MM.1S (cell line): ENCODE results near the gene NUDT12.

Experiments used
- CTCF ChIP-seq: fragments of 300-600 bp; sonication (generic); IDR thresholded peaks from 2 replicates; pipeline ENCODE4 v1.5.1; 2016; ENCODE audit warnings: antibody characterized with exemption, low read length, mixed read lengths
- EZH2 ChIP-seq: fragments of 300-600 bp; sonication (generic); optimal IDR thresholded peaks from 2 replicates; pipeline ENCODE3; 2017; ENCODE audit warnings: low read depth, mild to moderate bottlenecking, antibody characterized with exemption, low read length, mixed read lengths
- EZH2phosphoT487 ChIP-seq: fragments of 300-600 bp; sonication (generic); IDR thresholded peaks from 2 replicates; pipeline ENCODE4 v1.6.1; 2018; ENCODE audit warnings: antibody characterized with exemption, low read length

- TF ChIP-seq CTCF (no peak), EZH2 (no peak), EZH2phosphoT487 (no peak)
These were observed 48.9 kb downstream of the NUDT12 start for GRCh38 chr5:103513701-103514100.
